HG03558 (cell line): ENCODE results near the gene NEDD4L.

ENCODE experiments used
- ATAC-seq: cut with Tn5 transposase; IDR thresholded peaks from one replicate; pipeline ENCODE4 v1.9.1; 2021; ENCODE audit warnings: moderate number of reproducible peaks; ENCODE audit not compliant: unreplicated experiment; ENCODE audit errors: extremely low read depth

NEDD4L gene

GRCh38 chr18:58110398-58110797 is 66.4 kb downstream of the NEDD4L start:
- no peak for ATAC-seq

GRCh38 chr18:58112174-58112573 is 68.1 kb downstream of the NEDD4L start:
- no peak for ATAC-seq

GRCh38 chr18:58113337-58113736 is 69.3 kb downstream of the NEDD4L start:
- peak; percentile 60 for ATAC-seq

- no peak for ATAC-seq
Measured at GRCh38 chr18:58114766-58115165, 70.7 kb downstream of the NEDD4L start.

GRCh38 chr18:58116818-58117217 is 72.8 kb downstream of the NEDD4L start:
- no peak for ATAC-seq

GRCh38 chr18:58117786-58118403 is 73.9 kb downstream of the NEDD4L start:
- no peak for ATAC-seq

- ATAC-seq: no peak
Measured at GRCh38 chr18:58118536-58118935, 74.5 kb downstream of the NEDD4L start.

GRCh38 chr18:58119819-58120218 is 75.8 kb downstream of the NEDD4L start:
- ATAC-seq: no peak

GRCh38 chr18:58124475-58124874 is 80.4 kb downstream of the NEDD4L start:
- ATAC-seq: no peak

- ATAC-seq: no peak
Measured at GRCh38 chr18:58125183-58125582, 81.2 kb downstream of the NEDD4L start.

- no peak for ATAC-seq
Measured at GRCh38 chr18:58125756-58126155, 81.7 kb downstream of the NEDD4L start.

GRCh38 chr18:58128381-58129374 is 84.7 kb downstream of the NEDD4L start:
- no peak for ATAC-seq

GRCh38 chr18:58132595-58133261 is 88.7 kb downstream of the NEDD4L start:
- no peak for ATAC-seq

GRCh38 chr18:58135183-58135641 is 91.2 kb downstream of the NEDD4L start:
- ATAC-seq: no peak

GRCh38 chr18:58135701-58136331 is 91.8 kb downstream of the NEDD4L start:
- no peak for ATAC-seq

- ATAC-seq: no peak
Measured at GRCh38 chr18:58136879-58137278, 92.9 kb downstream of the NEDD4L start.

GRCh38 chr18:58139459-58140386 is 95.7 kb downstream of the NEDD4L start:
- ATAC-seq: no peak

- no peak for ATAC-seq
Measured at GRCh38 chr18:58140387-58141325, 96.6 kb downstream of the NEDD4L start.
